Calu3 (cell line): Measurements from ENCODE around the gene DDX5. TPM values are rescaled to one million over a fixed set of nuclear protein-coding genes. Genes with fewer than 3 reads are reported as not detected.

Source experiments
- BruUV-seq: library from RNA; stranded (reverse); fragments of 400-500 nt; replicated peaks from 2 replicates; lab custom pipeline; 2021; lab: Mats Ljungman, UMichigan
- CTCF ChIA-PET: fragments of 300-600 bp; sonication (Branson Sonifier 250); formaldehyde crosslinking; loops from one replicate; lab custom pipeline; 2022; ENCODE audit warnings: antibody characterized with exemption; lab: Charles Lee
- DNase-seq: peaks from one replicate; pipeline ENCODE4 v3.0.0; 2022
- H3K27ac Mint-ChIP-seq: one replicate; pipeline ENCODE4 v1.8.0; 2022; ENCODE audit warnings: mixed read lengths; ENCODE audit not compliant: unreplicated experiment
- H3K27me3 Mint-ChIP-seq: one replicate; pipeline ENCODE4 v1.8.0; 2022; ENCODE audit warnings: mixed read lengths; ENCODE audit not compliant: unreplicated experiment
- H3K36me3 Mint-ChIP-seq: one replicate; pipeline ENCODE4 v1.8.0; 2022; ENCODE audit warnings: mild to moderate bottlenecking, moderate library complexity, mixed read lengths; ENCODE audit not compliant: insufficient read depth, unreplicated experiment
- H3K4me1 Mint-ChIP-seq: one replicate; pipeline ENCODE4 v1.8.0; 2022; ENCODE audit warnings: mild to moderate bottlenecking, low read depth, mixed read lengths; ENCODE audit not compliant: unreplicated experiment
- H3K4me3 Mint-ChIP-seq: one replicate; pipeline ENCODE4 v1.8.0; 2022; ENCODE audit warnings: mild to moderate bottlenecking, low read depth, moderate library complexity, mixed read lengths; ENCODE audit not compliant: unreplicated experiment
- H3K9me3 Mint-ChIP-seq: one replicate; pipeline ENCODE4 v1.8.0; 2022; ENCODE audit warnings: low read depth, mixed read lengths; ENCODE audit not compliant: unreplicated experiment
- intact Hi-C: fragments of 100-400 bp; cut with micrococcal nuclease; formaldehyde crosslinking; loops from one replicate; pipeline ENCODE4 v1.10.0; 2022; ENCODE audit not compliant: unreplicated experiment
- total RNA-seq: library from RNA; stranded (reverse); gene quantifications from 2 replicates; pipeline ENCODE4 v1.2.3, GENCODE V29; 2022
- TF ChIP-seq, protein P1 (sequence below): fragments of 200-600 bp; IDR thresholded peaks from one replicate; pipeline ENCODE4 v1.8.0; 2022; ENCODE audit warnings: antibody characterized with exemption; ENCODE audit not compliant: unreplicated experiment

The DDX5 gene
- total RNA-seq, 1 experiment from 2014 or later: 384 TPM

DNA sequence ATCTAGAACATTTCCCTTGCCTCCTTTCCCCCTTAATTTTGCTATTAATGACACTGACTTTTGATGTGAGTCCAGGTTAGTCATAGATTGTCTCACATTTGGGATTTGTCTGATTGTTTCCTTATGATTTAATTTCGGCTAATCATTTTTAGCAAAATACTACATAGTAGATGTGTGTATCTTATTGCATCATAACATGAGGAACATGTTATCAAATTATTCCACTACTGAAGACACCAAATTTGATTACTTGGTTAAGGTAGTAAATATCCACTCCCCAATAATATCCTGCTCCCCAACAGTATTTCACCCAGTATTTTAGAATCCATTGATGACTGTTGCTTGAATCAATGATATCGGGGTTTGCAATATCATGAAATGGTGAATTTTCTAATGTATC is 12.0 kb downstream of the DDX5 start:
- peaks cover 39% of the 10 kb centered on the region for H3K36me3 Mint-ChIP-seq
- CTCF ChIA-PET: no interaction called here
- H3K27ac Mint-ChIP-seq: no peak overlapping the region
- no peaks in the 10 kb centered on the region for H3K9me3 Mint-ChIP-seq
- intact Hi-C loops: loop anchor here (5.0 kb wide), 1 partner anchor 192 kb away; no protein-coding TSS in a partner anchor
- no TSS peak for BruUV-seq
- H3K4me3 Mint-ChIP-seq: peak overlapping the region; percentile 28
- H3K27me3 Mint-ChIP-seq: no peaks in the 10 kb centered on the region
- H3K4me1 Mint-ChIP-seq: peaks cover 23% of the 10 kb centered on the region
- no peak for DNase-seq
- TF ChIP-seq, protein P1, sequence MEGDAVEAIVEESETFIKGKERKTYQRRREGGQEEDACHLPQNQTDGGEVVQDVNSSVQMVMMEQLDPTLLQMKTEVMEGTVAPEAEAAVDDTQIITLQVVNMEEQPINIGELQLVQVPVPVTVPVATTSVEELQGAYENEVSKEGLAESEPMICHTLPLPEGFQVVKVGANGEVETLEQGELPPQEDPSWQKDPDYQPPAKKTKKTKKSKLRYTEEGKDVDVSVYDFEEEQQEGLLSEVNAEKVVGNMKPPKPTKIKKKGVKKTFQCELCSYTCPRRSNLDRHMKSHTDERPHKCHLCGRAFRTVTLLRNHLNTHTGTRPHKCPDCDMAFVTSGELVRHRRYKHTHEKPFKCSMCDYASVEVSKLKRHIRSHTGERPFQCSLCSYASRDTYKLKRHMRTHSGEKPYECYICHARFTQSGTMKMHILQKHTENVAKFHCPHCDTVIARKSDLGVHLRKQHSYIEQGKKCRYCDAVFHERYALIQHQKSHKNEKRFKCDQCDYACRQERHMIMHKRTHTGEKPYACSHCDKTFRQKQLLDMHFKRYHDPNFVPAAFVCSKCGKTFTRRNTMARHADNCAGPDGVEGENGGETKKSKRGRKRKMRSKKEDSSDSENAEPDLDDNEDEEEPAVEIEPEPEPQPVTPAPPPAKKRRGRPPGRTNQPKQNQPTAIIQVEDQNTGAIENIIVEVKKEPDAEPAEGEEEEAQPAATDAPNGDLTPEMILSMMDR: no peak

DNA sequence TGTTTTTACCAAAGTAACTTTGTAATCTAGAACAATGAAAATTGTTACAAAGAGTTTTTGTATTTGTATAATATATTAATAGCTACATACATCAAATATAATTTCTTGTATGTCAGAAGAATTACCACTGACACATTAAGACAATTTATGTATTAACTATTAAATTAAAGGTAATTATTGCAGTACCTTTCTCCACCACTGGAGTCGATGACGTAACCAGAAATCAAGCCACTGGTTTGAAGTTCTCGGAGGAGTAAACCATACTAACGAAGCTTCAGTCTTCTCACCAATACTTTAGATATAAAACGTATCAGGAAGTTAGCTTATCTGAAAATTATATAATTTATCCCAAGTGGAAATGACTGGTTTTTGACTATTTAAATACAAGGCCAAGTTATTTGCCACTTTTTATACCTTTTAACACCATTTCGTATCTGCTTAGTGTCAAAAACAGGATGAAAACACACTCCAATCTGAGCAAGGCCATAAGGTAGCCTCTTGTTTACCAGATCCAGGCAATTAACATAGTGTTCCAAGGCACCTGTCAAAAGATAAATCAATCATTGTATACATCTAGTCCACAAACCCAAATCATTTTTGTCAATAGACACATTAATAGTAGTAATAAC is 13.5 kb downstream of the DDX5 start:
- no peak for DNase-seq
- H3K36me3 Mint-ChIP-seq: peaks cover 33% of the 10 kb centered on the region
- BruUV-seq: no TSS peak
- H3K27me3 Mint-ChIP-seq: no peaks in the 10 kb centered on the region
- peaks cover 14% of the 10 kb centered on the region for H3K4me1 Mint-ChIP-seq
- H3K27ac Mint-ChIP-seq: no peak overlapping the region
- CTCF ChIA-PET: interaction anchor here (0.8 kb wide), 1 partner anchor 72 kb away, joined by 3 read pairs; no protein-coding TSS in a partner anchor
- intact Hi-C loops: loop anchor here (5.0 kb wide), 1 partner anchor 190 kb away; no protein-coding TSS in a partner anchor
- TF ChIP-seq, protein P1: no peak
- no peaks in the 10 kb centered on the region for H3K9me3 Mint-ChIP-seq
- H3K4me3 Mint-ChIP-seq: no peak overlapping the region

DNA sequence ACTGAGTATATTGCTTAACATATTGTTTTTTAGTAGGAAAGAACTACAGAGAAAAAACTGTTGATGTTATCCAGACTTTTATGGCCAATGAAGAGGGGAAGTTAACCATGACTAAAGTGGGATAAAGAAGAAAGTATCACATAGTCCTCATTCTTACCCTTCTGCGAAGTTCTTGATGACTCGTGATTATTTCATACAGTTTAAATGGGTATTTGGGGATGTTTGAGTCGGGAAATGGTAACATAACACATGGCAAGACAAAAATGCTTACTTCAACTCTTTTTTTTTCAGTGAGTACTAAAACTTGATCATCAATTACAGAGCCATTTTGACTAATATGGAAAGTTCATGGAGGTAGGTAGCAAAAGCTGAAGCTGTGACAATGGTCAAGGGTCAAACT is 14.1 kb downstream of the DDX5 start:
- no peak overlapping the region for H3K27ac Mint-ChIP-seq
- no TSS peak for BruUV-seq
- CTCF ChIA-PET: no interaction called here
- peaks cover 27% of the 10 kb centered on the region for H3K36me3 Mint-ChIP-seq
- no peaks in the 10 kb centered on the region for H3K27me3 Mint-ChIP-seq
- peaks cover 11% of the 10 kb centered on the region for H3K4me1 Mint-ChIP-seq
- H3K9me3 Mint-ChIP-seq: no peaks in the 10 kb centered on the region
- no peak for DNase-seq
- no peak overlapping the region for H3K4me3 Mint-ChIP-seq
- intact Hi-C loops: loop anchor here (1.0 to 5.0 kb wide), 2 partner anchors 72 to 190 kb away; no protein-coding TSS in a partner anchor
- TF ChIP-seq, protein P1: no peak

DNA sequence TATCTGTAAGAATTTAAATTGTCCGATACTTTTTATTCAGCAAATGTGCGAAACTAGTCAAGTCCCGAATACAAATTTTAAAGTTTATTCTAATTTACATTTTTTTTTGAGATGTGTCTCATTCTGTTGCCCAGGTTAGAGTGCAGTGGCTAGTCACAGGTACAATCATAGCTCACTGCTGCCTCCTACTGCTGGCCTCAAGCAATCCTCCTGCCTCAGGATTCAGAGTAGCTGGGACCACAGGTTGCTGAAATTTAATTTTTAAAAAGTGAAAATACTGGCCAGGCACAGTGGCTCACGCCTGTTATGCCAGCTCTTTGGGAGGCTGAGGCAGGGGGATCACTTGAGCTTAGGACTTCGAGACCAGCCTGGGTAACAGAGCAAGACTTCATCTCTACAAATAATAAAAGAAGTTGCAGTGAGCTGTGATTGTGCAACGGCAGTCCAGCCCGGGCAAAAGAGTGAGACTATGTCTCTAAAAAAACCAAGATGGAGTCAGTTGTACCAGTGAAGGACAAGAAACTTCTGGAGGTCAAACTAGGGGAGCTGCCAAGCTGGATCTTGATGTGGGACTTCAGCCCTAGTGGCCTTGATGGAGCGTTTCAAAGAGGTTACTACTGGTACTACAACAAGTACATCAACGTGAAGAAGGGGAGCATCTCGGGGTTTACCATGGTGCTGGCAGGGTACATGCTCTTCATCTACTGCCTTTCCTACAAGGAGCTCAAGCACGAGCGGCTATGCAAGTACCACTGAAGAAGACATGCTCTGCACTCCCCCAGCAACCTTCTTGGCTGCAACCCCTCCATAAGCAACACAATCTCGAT is 14.8 kb downstream of the DDX5 start:
- H3K9me3 Mint-ChIP-seq: no peaks in the 10 kb centered on the region
- peak; percentile 52 for DNase-seq
- CTCF ChIA-PET: interaction anchor here (0.6 to 1.3 kb wide), 4 partner anchors 48 to 72 kb away, joined by 3 to 32 read pairs (median 4); no protein-coding TSS in a partner anchor
- H3K36me3 Mint-ChIP-seq: peaks cover 20% of the 10 kb centered on the region
- peaks cover 8% of the 10 kb centered on the region for H3K4me1 Mint-ChIP-seq
- no peak overlapping the region for H3K4me3 Mint-ChIP-seq
- intact Hi-C loops: loop anchor here (1.0 to 5.0 kb wide), 2 partner anchors 71 to 189 kb away; no protein-coding TSS in a partner anchor
- no TSS peak for BruUV-seq
- TF ChIP-seq, protein P1: peak; percentile 34
- H3K27ac Mint-ChIP-seq: no peak overlapping the region
- H3K27me3 Mint-ChIP-seq: no peaks in the 10 kb centered on the region
